IMR-90 (cell line): ENCODE measurements around the gene FABP6. TPM values are rescaled to one million over a fixed set of nuclear protein-coding genes. Genes with fewer than 3 reads are reported as not detected.

Source experiments
- ATAC-seq: fragments of 200-7000 bp; cut with Tn5 transposase; 2 replicates; pipeline ENCODE4 v1.9.1; 2020; ENCODE audit warnings: low read depth, mild to moderate bottlenecking, moderate library complexity
- BruUV-seq: library from RNA; stranded (reverse); fragments of 400-500 nt; replicated peaks from 2 replicates; lab custom pipeline; 2021; lab: Mats Ljungman, UMichigan
- CTCF ChIA-PET: fragments of 300-600 bp; formaldehyde crosslinking; extraction: SDS; loops from one replicate; lab custom pipeline; 2021; ENCODE audit warnings: antibody characterized with exemption; lab: Yijun Ruan, JAX
- POLR2A ChIA-PET: fragments of 300-600 bp; sonication (Branson Sonifier 250); formaldehyde crosslinking; loops from one replicate; lab custom pipeline; 2022; ENCODE audit warnings: antibody characterized with exemption; ENCODE audit not compliant: unreplicated experiment; lab: Charles Lee
- DNase-seq: peaks from one replicate; pipeline ENCODE4 v3.0.0; 2013
- H2AFZ ChIP-seq: replicated peaks from 2 replicates; pipeline ENCODE3; 2013; ENCODE audit warnings: low read length, mild to moderate bottlenecking; ENCODE audit not compliant: poor library complexity
- H2AK5ac ChIP-seq: 2 replicates; pipeline ENCODE4 v1.6.1; 2013; ENCODE audit warnings: low read depth, low read length, inconsistent platforms
- H2AK9ac ChIP-seq: replicated peaks from 2 replicates; pipeline ENCODE3; 2013; ENCODE audit warnings: mild to moderate bottlenecking, low read depth, low read length, moderate library complexity; ENCODE audit not compliant: poor library complexity
- H2BK120ac ChIP-seq: 2 replicates; pipeline ENCODE4 v1.6.1; 2013; ENCODE audit warnings: low read depth, low read length, inconsistent platforms
- H2BK15ac ChIP-seq: 3 replicates; pipeline ENCODE4 v1.6.1; 2013; ENCODE audit warnings: low read depth, low read length, inconsistent platforms
- H2BK20ac ChIP-seq: 2 replicates; pipeline ENCODE4 v1.6.1; 2013; ENCODE audit warnings: low read depth, mild to moderate bottlenecking, inconsistent platforms, low read length, moderate library complexity
- H2BK5ac ChIP-seq: 2 replicates; pipeline ENCODE4 v1.6.1; 2013; ENCODE audit warnings: mild to moderate bottlenecking, low read depth, low read length, inconsistent platforms; ENCODE audit not compliant: poor library complexity, severe bottlenecking
- H3K14ac ChIP-seq: replicated peaks from 2 replicates; pipeline ENCODE4 v1.6.1; 2013; ENCODE audit warnings: low read depth, low read length, inconsistent platforms
- H3K18ac ChIP-seq: 2 replicates; pipeline ENCODE4 v1.6.1; 2013; ENCODE audit warnings: low read depth, low read length, control low read depth
- H3K23ac ChIP-seq: 2 replicates; pipeline ENCODE4 v1.6.1; 2013; ENCODE audit warnings: low read depth, low read length, inconsistent platforms
- H3K27ac ChIP-seq: 2 replicates; pipeline ENCODE4 v1.5.1; 2013; ENCODE audit warnings: mild to moderate bottlenecking, control low read depth, low read length; ENCODE audit not compliant: insufficient read depth
- H3K27me3 ChIP-seq: 2 replicates; pipeline ENCODE4 v1.6.1; 2013; ENCODE audit warnings: low read length; ENCODE audit not compliant: control insufficient read depth, insufficient read depth
- H3K36me3 ChIP-seq: 2 replicates; pipeline ENCODE4 v1.6.1; 2013; ENCODE audit warnings: low read length, mixed read lengths; ENCODE audit not compliant: control insufficient read depth, insufficient read depth
- H3K4ac ChIP-seq: 2 replicates; pipeline ENCODE4 v1.6.1; 2013; ENCODE audit warnings: low read depth, low read length, inconsistent platforms
- H3K4me1 ChIP-seq: 2 replicates; pipeline ENCODE4 v1.6.1; 2013; ENCODE audit warnings: low read length, mixed read lengths; ENCODE audit not compliant: control insufficient read depth, insufficient read depth
- H3K4me2 ChIP-seq: 2 replicates; pipeline ENCODE4 v1.6.1; 2013; ENCODE audit warnings: low read depth, mild to moderate bottlenecking, control low read depth, low read length, moderate library complexity
- H3K4me3 ChIP-seq: 2 replicates; pipeline ENCODE4 v1.5.1; 2013; ENCODE audit warnings: low read depth, mild to moderate bottlenecking, control low read depth, low read length, moderate library complexity; ENCODE audit not compliant: insufficient read depth
- H3K56ac ChIP-seq: 2 replicates; pipeline ENCODE4 v1.6.1; 2013; ENCODE audit warnings: low read length, inconsistent platforms; ENCODE audit not compliant: insufficient read depth; ENCODE audit errors: extremely low read depth
- H3K79me1 ChIP-seq, 2 experiments: 2 replicates each; pipeline ENCODE4 v1.6.1; 2013; ENCODE audit warnings: low read length in 2 of 2, inconsistent platforms in 1 of 2, low read depth in 1 of 2
- H3K9ac ChIP-seq: 2 replicates; pipeline ENCODE4 v1.6.1; 2013; ENCODE audit warnings: low read depth, low read length, control low read depth
- H3K9me1 ChIP-seq: 2 replicates; pipeline ENCODE4 v1.6.1; 2013; ENCODE audit warnings: low read length, inconsistent platforms; ENCODE audit not compliant: insufficient read depth
- H3K9me3 ChIP-seq: 2 replicates; pipeline ENCODE4 v1.6.1; 2013; ENCODE audit warnings: low read length; ENCODE audit not compliant: control insufficient read depth, insufficient read depth
- H4K20me1 ChIP-seq: 2 replicates; pipeline ENCODE4 v1.6.1; 2013; ENCODE audit warnings: low read length, inconsistent platforms; ENCODE audit not compliant: insufficient read depth
- H4K5ac ChIP-seq: 2 replicates; pipeline ENCODE4 v1.6.1; 2013; ENCODE audit warnings: mild to moderate bottlenecking, low read depth, low read length, control low read depth
- H4K8ac ChIP-seq, 2 experiments: 2 replicates each; pipeline ENCODE4 v1.6.1; 2013; ENCODE audit warnings: low read depth in 2 of 2, low read length in 2 of 2, control low read depth in 1 of 2, inconsistent platforms in 1 of 2
- H4K91ac ChIP-seq: 2 replicates; pipeline ENCODE4 v1.6.1; 2013; ENCODE audit warnings: low read depth, low read length, inconsistent platforms; ENCODE audit not compliant: insufficient read depth
- BHLHE40 ChIP-seq: fragments of 150-350 bp; IDR thresholded peaks from 2 replicates; pipeline ENCODE4 v1.6.1; 2016; ENCODE audit warnings: mild to moderate bottlenecking, low read depth, low read length
- ELK1 ChIP-seq: fragments of 150-350 bp; IDR thresholded peaks from 2 replicates; pipeline ENCODE4 v1.6.1; 2016; ENCODE audit warnings: low read depth, mild to moderate bottlenecking, low read length, moderate library complexity, borderline replicate concordance
- FOS ChIP-seq: fragments of 150-350 bp; IDR thresholded peaks from 2 replicates; pipeline ENCODE4 v1.6.1; 2016; ENCODE audit warnings: low read depth, low read length
- NFE2L2 ChIP-seq: fragments of 150-350 bp; IDR thresholded peaks from 2 replicates; pipeline ENCODE4 v1.6.1; 2016; ENCODE audit warnings: low read depth, mild to moderate bottlenecking, low read length
- POLR2A ChIP-seq: IDR thresholded peaks from 2 replicates; pipeline ENCODE4 v1.6.1; 2012; ENCODE audit warnings: mild to moderate bottlenecking, low read depth, low read length
- RAD21 ChIP-seq: IDR thresholded peaks from 2 replicates; pipeline ENCODE4 v1.6.1; 2012; ENCODE audit warnings: low read length, improper control_type of control experiment
- RCOR1 ChIP-seq: IDR thresholded peaks from 2 replicates; pipeline ENCODE4 v1.6.1; 2012; ENCODE audit warnings: mild to moderate bottlenecking, low read length, improper control_type of control experiment; ENCODE audit not compliant: insufficient replicate concordance
- SMC3 ChIP-seq: fragments of 150-350 bp; IDR thresholded peaks from 2 replicates; pipeline ENCODE4 v1.6.1; 2016; ENCODE audit warnings: low read depth, mild to moderate bottlenecking, antibody characterized with exemption, low read length, moderate library complexity
- WGBS, 2 experiments: methylation state at CpG; one replicate each; pipeline versions ENCODE4 v1.1.5 to v1.1.7; 2013; ENCODE audit warnings: missing lambda C conversion rate in 2 of 2; ENCODE audit not compliant: insufficient read length in 1 of 2; ENCODE audit errors: extremely low coverage in 2 of 2; 5-methylcytosine and 5-hydroxymethylcytosine counted together
- dilution Hi-C: fragments of 300-500 bp; cut with HindIII; formaldehyde crosslinking; loops from one replicate; pipeline ENCODE4 v1.14.3; 2018; ENCODE audit warnings: low sequenced_read_pairs; ENCODE audit not compliant: unreplicated experiment
- in situ Hi-C: fragments of 300-500 bp; cut with MboI; formaldehyde crosslinking; loops from 3 replicates; pipeline ENCODE4 v1.14.3; 2019; ENCODE audit warnings: low sequenced_read_pairs, inconsistent platforms, mixed read lengths
- intact Hi-C: fragments of 100-400 bp; cut with micrococcal nuclease; formaldehyde crosslinking; loops from 2 replicates; pipeline ENCODE4 v1.10.0; 2022
- polyA plus RNA-seq, 3 experiments: library from polyadenylated mRNA; depleted of rRNA; stranded (reverse); fragments of >200 nt; gene quantifications; 2 replicates each; pipeline ENCODE4 v1.2.3, GENCODE V29; 2012; ENCODE audit warnings: low replicate concordance in 1 of 3
- total RNA-seq: library from RNA; depleted of rRNA; stranded (reverse); fragments of >200 nt; gene quantifications from 2 replicates; pipeline ENCODE4 v1.2.3, GENCODE V29; 2012
- TF ChIP-seq, protein P1 (sequence below): conservative IDR thresholded peaks from 2 replicates; pipeline ENCODE4 v1.5.1; 2012; ENCODE audit warnings: mild to moderate bottlenecking, low read depth, low read length, improper control_type of control experiment

FABP6 gene
- total and polyA plus RNA-seq, 2 of the 4 experiments (the other 2 are of a cell fraction), result not detected

GRCh38 chr5:160186480-160186879, 42.8 kb upstream of the FABP6 start:
- no peak for TF ChIP-seq RAD21
- TF ChIP-seq, protein P1, sequence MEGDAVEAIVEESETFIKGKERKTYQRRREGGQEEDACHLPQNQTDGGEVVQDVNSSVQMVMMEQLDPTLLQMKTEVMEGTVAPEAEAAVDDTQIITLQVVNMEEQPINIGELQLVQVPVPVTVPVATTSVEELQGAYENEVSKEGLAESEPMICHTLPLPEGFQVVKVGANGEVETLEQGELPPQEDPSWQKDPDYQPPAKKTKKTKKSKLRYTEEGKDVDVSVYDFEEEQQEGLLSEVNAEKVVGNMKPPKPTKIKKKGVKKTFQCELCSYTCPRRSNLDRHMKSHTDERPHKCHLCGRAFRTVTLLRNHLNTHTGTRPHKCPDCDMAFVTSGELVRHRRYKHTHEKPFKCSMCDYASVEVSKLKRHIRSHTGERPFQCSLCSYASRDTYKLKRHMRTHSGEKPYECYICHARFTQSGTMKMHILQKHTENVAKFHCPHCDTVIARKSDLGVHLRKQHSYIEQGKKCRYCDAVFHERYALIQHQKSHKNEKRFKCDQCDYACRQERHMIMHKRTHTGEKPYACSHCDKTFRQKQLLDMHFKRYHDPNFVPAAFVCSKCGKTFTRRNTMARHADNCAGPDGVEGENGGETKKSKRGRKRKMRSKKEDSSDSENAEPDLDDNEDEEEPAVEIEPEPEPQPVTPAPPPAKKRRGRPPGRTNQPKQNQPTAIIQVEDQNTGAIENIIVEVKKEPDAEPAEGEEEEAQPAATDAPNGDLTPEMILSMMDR, result no peak
- TF ChIP-seq POLR2A, result no peak
- no peak for TF ChIP-seq BHLHE40
- TF ChIP-seq FOS, result no peak
- no peak for TF ChIP-seq SMC3
- TF ChIP-seq ELK1, result no peak
- TF ChIP-seq NFE2L2, result no peak
- TF ChIP-seq RCOR1, result no peak
- Histone ChIP-seq H2BK15ac (no peak overlapping the region), H3K79me1 (no peaks in the 10 kb centered on the region), H3K4me2 (no peak overlapping the region), H2BK20ac (no peak overlapping the region), H4K5ac (no peak overlapping the region), H3K36me3 (no peaks in the 10 kb centered on the region), H4K8ac (no peak overlapping the region), H3K4ac (no peak overlapping the region), H2AK5ac (no peak overlapping the region), H3K18ac (no peak overlapping the region), H3K4me1 (peaks cover 5% of the 10 kb centered on the region), H3K9me1 (peaks cover 6% of the 10 kb centered on the region; the same call in 1 of the 2 replicates), H2AK9ac (no peak overlapping the region), H3K9me3 (no peaks in the 10 kb centered on the region; the same call in 1 of the 2 replicates), H3K27ac (no peak overlapping the region), H4K20me1 (no peaks in the 10 kb centered on the region), H2BK5ac (no peak overlapping the region), H3K4me3 (no peak overlapping the region), H3K14ac (no peak overlapping the region), H4K91ac (no peak overlapping the region), H2AFZ (no peak overlapping the region), H3K27me3 (no peaks in the 10 kb centered on the region), H2BK120ac (no peak overlapping the region), H3K56ac (no peak overlapping the region), H3K9ac (no peak overlapping the region), H3K23ac (no peak overlapping the region)
- no peak for ATAC-seq
- ChIA-PET POLR2A (no interaction called here), CTCF (no interaction called here)
- no peak for DNase-seq
- no TSS peak for BruUV-seq
- dilution Hi-C loops (no loop called here), in situ Hi-C loops (no loop called here), intact Hi-C loops (no loop called here)
- 95% methylated on average over 4 of the region's 5 CpGs; no CpG with 5 or more reads in 1 of the 2 experiments for WGBS, 2 experiments
